Neural cell (in vitro differentiated cells): Measurements from ENCODE around the gene EFEMP2. TPM values are rescaled to one million over a fixed set of nuclear protein-coding genes. Genes with fewer than 3 reads are reported as not detected.
A peak's percentile ranks its signal among the peaks of the same experiment; 100 is the strongest.

Experiments
- H2AFZ ChIP-seq: fragments of 200-600, 300-800 bp; sonication (generic), shearing (Covaris generic); 2 replicates; pipeline ENCODE4 v1.6.0; 2014; ENCODE audit warnings: low read depth, mild to moderate bottlenecking, antibody characterized with exemption, low read length, moderate library complexity
- H3F3A ChIP-seq: fragments of 200-600 bp; shearing (Covaris generic); 2 replicates; pipeline ENCODE4 v1.6.1; 2016; ENCODE audit warnings: mild to moderate bottlenecking, moderate library complexity, mixed read lengths, antibody characterized with exemption, low read length; ENCODE audit not compliant: insufficient read depth, poor library complexity, severe bottlenecking
- H3K27ac ChIP-seq: fragments of 200-600, 300-800 bp; sonication (generic), shearing (Covaris generic); 2 replicates; pipeline ENCODE4 v1.5.1; 2014; ENCODE audit warnings: mild to moderate bottlenecking, low read length, moderate library complexity
- H3K27me3 ChIP-seq: fragments of 300-800, 200-600 bp; sonication (generic), shearing (Covaris generic); 2 replicates; pipeline ENCODE4 v1.6.0; 2014; ENCODE audit warnings: mild to moderate bottlenecking, low read depth, low read length, moderate library complexity; ENCODE audit not compliant: insufficient read depth
- H3K36me3 ChIP-seq: fragments of 300-800, 200-600 bp; sonication (generic), shearing (Covaris generic); 2 replicates; pipeline ENCODE4 v1.5.1; 2014; ENCODE audit warnings: mild to moderate bottlenecking, antibody characterized with exemption, low read length, moderate library complexity; ENCODE audit not compliant: insufficient read depth
- H3K4me2 ChIP-seq: fragments of 300-800, 200-600 bp; sonication (generic), shearing (Covaris generic); 2 replicates; pipeline ENCODE4 v1.6.0; 2014; ENCODE audit warnings: mild to moderate bottlenecking, low read length
- H3K4me3 ChIP-seq: fragments of 300-800, 200-600 bp; sonication (generic), shearing (Covaris generic); 2 replicates; pipeline ENCODE4 v1.5.1; 2014; ENCODE audit warnings: mild to moderate bottlenecking, low read length, moderate library complexity
- H3K79me2 ChIP-seq: fragments of 200-600 bp; shearing (Covaris generic); replicated peaks from 2 replicates; pipeline ENCODE4 v1.6.0; 2014; ENCODE audit warnings: mild to moderate bottlenecking, low read length, moderate library complexity; ENCODE audit not compliant: insufficient read depth
- H3K9ac ChIP-seq: fragments of 300-800, 200-600 bp; sonication (generic), shearing (Covaris generic); 2 replicates; pipeline ENCODE4 v1.6.1; 2016; ENCODE audit warnings: mild to moderate bottlenecking, low read length, mixed read lengths
- H3K9me2 ChIP-seq: fragments of 200-600 bp; shearing (Covaris generic); 2 replicates; pipeline ENCODE4 v1.6.1; 2016; ENCODE audit warnings: mild to moderate bottlenecking, low read length, mixed read lengths; ENCODE audit not compliant: insufficient read depth
- H3K9me3 ChIP-seq: fragments of 200-600, 300-800 bp; sonication (generic), shearing (Covaris generic); 2 replicates; pipeline ENCODE4 v1.6.1; 2016; ENCODE audit warnings: mild to moderate bottlenecking, mixed run types, low read length, moderate library complexity, mixed read lengths
- H4K20me1 ChIP-seq: fragments of 200-600 bp; shearing (Covaris generic); 2 replicates; pipeline ENCODE4 v1.6.1; 2016; ENCODE audit warnings: mild to moderate bottlenecking, mixed run types; ENCODE audit not compliant: insufficient read depth
- EP300 ChIP-seq: fragments of 450-650 bp; conservative IDR thresholded peaks from 2 replicates; pipeline ENCODE4 v1.6.1; 2014; ENCODE audit warnings: antibody characterized with exemption, mild to moderate bottlenecking, moderate library complexity; ENCODE audit not compliant: poor library complexity, severe bottlenecking
- EZH2 ChIP-seq: fragments of 200-600, 300-800 bp; shearing (Covaris generic), sonication (generic); IDR thresholded peaks from 2 replicates; pipeline ENCODE4 v1.6.1; 2014; ENCODE audit warnings: antibody characterized with exemption, low read length, borderline replicate concordance, mild to moderate bottlenecking; ENCODE audit not compliant: insufficient read depth, poor library complexity, severe bottlenecking
- MXI1 ChIP-seq: fragments of 450-650 bp; conservative IDR thresholded peaks from 2 replicates; pipeline ENCODE4 v1.6.1; 2014; ENCODE audit warnings: antibody characterized with exemption, mild to moderate bottlenecking; ENCODE audit not compliant: poor library complexity, severe bottlenecking
- POLR2AphosphoS5 ChIP-seq: IDR thresholded peaks from 2 replicates; pipeline ENCODE4 v1.6.1; 2012
- RAD21 ChIP-seq: fragments of 450-650 bp; conservative IDR thresholded peaks from 2 replicates; pipeline ENCODE4 v1.6.1; 2014; ENCODE audit warnings: antibody characterized with exemption, mild to moderate bottlenecking, moderate library complexity
- SMC3 ChIP-seq: fragments of 450-650 bp; conservative IDR thresholded peaks from 2 replicates; pipeline ENCODE4 v1.6.1; 2014; ENCODE audit warnings: antibody characterized with exemption, mild to moderate bottlenecking, moderate library complexity; ENCODE audit not compliant: poor library complexity
- TAF1 ChIP-seq: IDR thresholded peaks from 2 replicates; pipeline ENCODE4 v1.6.1; 2012; ENCODE audit warnings: low read depth
- polyA plus RNA-seq: library from polyadenylated mRNA; depleted of rRNA; stranded (reverse); fragments of >200 nt; gene quantifications from 2 replicates; pipeline ENCODE4 v1.2.3, GENCODE V29; 2014
- TF ChIP-seq, protein P1 (sequence below): fragments of 450-650 bp; IDR thresholded peaks from 2 replicates; pipeline ENCODE4 v1.5.1; 2014; ENCODE audit warnings: antibody characterized with exemption, mild to moderate bottlenecking, moderate library complexity; ENCODE audit not compliant: poor library complexity, severe bottlenecking
- TF ChIP-seq, protein P2 (sequence below): IDR thresholded peaks from 2 replicates; pipeline ENCODE4 v1.6.1; 2012; ENCODE audit warnings: borderline replicate concordance

The EFEMP2 gene
- polyA plus RNA-seq, 1 donor from 2014 or later = 0.67 TPM

- H3K79me2 ChIP-seq = peaks cover 20% of the 10 kb centered on the region
- peak overlapping the region; percentile 96 for H3K4me3 ChIP-seq
- H2AFZ ChIP-seq = no peak overlapping the region
These were observed 48.5 kb upstream of the EFEMP2 start for GRCh38 chr11:65921033-65921555.

GRCh38 chr11:65920372-65920802 is 47.8 kb upstream of the EFEMP2 start:
- TF ChIP-seq, protein P1, sequence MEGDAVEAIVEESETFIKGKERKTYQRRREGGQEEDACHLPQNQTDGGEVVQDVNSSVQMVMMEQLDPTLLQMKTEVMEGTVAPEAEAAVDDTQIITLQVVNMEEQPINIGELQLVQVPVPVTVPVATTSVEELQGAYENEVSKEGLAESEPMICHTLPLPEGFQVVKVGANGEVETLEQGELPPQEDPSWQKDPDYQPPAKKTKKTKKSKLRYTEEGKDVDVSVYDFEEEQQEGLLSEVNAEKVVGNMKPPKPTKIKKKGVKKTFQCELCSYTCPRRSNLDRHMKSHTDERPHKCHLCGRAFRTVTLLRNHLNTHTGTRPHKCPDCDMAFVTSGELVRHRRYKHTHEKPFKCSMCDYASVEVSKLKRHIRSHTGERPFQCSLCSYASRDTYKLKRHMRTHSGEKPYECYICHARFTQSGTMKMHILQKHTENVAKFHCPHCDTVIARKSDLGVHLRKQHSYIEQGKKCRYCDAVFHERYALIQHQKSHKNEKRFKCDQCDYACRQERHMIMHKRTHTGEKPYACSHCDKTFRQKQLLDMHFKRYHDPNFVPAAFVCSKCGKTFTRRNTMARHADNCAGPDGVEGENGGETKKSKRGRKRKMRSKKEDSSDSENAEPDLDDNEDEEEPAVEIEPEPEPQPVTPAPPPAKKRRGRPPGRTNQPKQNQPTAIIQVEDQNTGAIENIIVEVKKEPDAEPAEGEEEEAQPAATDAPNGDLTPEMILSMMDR = no peak
- TF ChIP-seq EP300 = no peak
- no peak for TF ChIP-seq TAF1
- no peak for TF ChIP-seq RAD21
- TF ChIP-seq, protein P2, sequence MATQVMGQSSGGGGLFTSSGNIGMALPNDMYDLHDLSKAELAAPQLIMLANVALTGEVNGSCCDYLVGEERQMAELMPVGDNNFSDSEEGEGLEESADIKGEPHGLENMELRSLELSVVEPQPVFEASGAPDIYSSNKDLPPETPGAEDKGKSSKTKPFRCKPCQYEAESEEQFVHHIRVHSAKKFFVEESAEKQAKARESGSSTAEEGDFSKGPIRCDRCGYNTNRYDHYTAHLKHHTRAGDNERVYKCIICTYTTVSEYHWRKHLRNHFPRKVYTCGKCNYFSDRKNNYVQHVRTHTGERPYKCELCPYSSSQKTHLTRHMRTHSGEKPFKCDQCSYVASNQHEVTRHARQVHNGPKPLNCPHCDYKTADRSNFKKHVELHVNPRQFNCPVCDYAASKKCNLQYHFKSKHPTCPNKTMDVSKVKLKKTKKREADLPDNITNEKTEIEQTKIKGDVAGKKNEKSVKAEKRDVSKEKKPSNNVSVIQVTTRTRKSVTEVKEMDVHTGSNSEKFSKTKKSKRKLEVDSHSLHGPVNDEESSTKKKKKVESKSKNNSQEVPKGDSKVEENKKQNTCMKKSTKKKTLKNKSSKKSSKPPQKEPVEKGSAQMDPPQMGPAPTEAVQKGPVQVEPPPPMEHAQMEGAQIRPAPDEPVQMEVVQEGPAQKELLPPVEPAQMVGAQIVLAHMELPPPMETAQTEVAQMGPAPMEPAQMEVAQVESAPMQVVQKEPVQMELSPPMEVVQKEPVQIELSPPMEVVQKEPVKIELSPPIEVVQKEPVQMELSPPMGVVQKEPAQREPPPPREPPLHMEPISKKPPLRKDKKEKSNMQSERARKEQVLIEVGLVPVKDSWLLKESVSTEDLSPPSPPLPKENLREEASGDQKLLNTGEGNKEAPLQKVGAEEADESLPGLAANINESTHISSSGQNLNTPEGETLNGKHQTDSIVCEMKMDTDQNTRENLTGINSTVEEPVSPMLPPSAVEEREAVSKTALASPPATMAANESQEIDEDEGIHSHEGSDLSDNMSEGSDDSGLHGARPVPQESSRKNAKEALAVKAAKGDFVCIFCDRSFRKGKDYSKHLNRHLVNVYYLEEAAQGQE = no peak
- TF ChIP-seq POLR2AphosphoS5 = no peak
- no peak for TF ChIP-seq EZH2
- no peak for TF ChIP-seq SMC3
- TF ChIP-seq MXI1 = no peak
- Histone ChIP-seq H3K4me2 (peak overlapping the region; percentile 92), H4K20me1 (no peaks in the 10 kb centered on the region), H3K27ac (peak overlapping the region; percentile 71), H3K4me3 (peak overlapping the region; percentile 96), H2AFZ (no peak overlapping the region), H3F3A (no peaks in the 10 kb centered on the region), H3K9me2 (no peaks in the 10 kb centered on the region), H3K27me3 (no peaks in the 10 kb centered on the region), H3K79me2 (peaks cover 20% of the 10 kb centered on the region), H3K36me3 (no peaks in the 10 kb centered on the region), H3K9ac (peak overlapping the region; percentile 86), H3K9me3 (no peaks in the 10 kb centered on the region)

More at GRCh38 chr11:65921033-65921555, 48.5 kb upstream of the EFEMP2 start:
- no peaks in the 10 kb centered on the region for H3K27me3 ChIP-seq
- no peak for TF ChIP-seq MXI1
- TF ChIP-seq, protein P2 = no peak
- TF ChIP-seq TAF1 = no peak
- no peak for TF ChIP-seq POLR2AphosphoS5
- TF ChIP-seq EP300 = no peak
- TF ChIP-seq RAD21 = no peak
- no peak for TF ChIP-seq EZH2
- no peak for TF ChIP-seq SMC3
- TF ChIP-seq, protein P1 = no peak
- no peaks in the 10 kb centered on the region for H3K36me3 ChIP-seq
- no peaks in the 10 kb centered on the region for H4K20me1 ChIP-seq
- no peak overlapping the region for H3K27ac ChIP-seq
- no peaks in the 10 kb centered on the region for H3K9me2 ChIP-seq
- H3K4me2 ChIP-seq = peak overlapping the region; percentile 92
- H3K9ac ChIP-seq = peak overlapping the region; percentile 86
- H3K9me3 ChIP-seq = no peaks in the 10 kb centered on the region
- no peaks in the 10 kb centered on the region for H3F3A ChIP-seq
